Measurements from ENCODE around the gene TMEM253.

TMEM253 gene

DNA sequence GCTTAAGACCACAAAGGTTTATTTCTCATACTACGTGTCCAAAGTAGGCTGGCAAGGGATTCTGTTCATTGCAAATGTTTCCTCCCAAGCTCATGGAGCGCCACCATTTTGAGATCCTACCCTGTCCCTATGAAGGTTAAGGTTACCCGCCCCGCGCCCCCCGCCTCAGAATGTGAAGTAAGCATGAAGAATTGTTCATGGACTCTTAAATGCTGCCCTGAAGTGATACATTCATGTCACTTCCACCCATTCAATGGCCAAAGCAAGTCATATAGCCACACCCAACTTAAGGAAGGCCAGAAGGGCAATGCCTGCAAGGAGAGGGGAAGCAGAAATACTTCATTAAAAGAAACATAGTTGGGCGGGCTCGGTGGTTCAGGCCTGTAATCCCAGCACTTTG, 4.2 kb downstream of the TMEM253 start:
- DNase-seq = no peak

DNA sequence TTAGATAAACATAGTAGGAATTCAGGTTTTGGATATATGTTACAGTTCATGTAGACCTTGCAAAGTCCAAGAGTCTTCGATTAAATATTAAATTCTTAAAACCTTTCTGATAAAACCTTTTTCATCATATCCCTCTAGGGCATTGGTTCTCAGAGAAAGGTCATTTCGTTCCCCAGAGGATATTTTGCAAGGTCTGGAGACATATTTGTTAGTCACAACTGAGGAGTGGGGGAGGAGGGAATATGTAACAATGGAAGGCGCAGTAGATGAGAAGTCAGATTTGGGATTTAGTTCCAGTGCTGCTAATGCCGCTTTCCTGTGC, 5.3 kb downstream of the TMEM253 start:
- no peak for DNase-seq

DNA sequence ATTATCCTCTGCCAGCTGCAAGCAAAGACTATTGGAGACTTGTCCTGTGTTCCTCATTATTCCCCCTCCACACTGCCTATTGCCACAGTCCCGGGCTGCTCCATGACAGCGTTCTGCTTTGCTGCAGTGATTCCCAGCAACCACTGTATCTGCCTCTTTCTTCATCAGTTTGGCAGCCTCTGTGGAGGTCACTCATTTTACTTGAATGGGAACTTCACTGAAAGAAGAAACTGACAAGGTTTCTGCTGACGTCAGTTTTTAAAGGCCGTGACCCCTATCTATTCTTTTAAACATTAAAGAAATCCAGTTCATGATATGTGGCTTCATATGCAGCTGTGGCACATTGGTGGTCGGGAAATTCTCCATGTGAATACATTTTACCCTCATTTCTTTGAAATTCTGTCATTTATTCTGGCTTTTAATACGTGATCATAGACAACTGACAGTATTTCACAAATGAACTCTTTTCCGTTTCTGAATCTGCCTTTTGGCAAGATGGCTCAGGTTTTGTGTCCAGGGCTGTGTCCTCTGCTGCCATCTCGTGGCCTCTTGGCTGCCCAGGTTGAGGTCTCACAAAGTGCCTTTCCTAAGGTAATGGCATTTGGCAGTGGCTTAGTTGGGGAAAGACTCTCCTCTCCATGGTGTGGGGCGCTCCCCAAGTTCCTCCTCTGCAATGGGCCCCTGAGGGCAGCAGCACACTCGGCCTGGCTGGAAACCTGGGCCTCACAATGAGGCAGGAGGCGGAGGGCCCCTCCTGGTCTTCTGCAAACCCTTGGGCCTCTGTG, 5.8 kb downstream of the TMEM253 start:
- DNase-seq = peak; percentile 76 to 85

DNA sequence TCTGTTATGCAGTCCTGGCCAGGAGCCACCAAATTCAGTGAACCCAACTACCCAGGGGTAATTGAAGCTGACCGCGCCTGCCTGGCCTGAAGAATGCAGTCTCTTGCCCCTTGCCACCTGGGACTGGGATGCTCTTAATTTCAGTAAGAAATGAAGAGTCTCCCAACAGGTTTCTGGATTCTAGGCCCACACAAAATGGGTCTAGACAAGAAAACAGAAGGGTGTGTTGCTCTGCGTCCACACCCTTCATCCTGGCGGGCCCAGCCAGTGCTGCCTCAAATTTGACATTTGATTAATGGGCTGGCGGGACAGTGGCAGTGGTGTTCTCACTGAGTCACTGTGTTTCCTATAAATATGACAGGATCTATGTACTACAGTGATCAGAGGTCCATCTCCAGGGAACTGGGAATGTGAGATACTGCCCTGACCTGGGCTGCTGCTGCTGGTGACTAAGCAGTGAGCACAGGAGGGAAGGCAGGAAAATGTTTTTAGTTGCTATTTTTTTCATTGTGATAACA, 6.5 kb downstream of the TMEM253 start:
- no peak for DNase-seq

DNA sequence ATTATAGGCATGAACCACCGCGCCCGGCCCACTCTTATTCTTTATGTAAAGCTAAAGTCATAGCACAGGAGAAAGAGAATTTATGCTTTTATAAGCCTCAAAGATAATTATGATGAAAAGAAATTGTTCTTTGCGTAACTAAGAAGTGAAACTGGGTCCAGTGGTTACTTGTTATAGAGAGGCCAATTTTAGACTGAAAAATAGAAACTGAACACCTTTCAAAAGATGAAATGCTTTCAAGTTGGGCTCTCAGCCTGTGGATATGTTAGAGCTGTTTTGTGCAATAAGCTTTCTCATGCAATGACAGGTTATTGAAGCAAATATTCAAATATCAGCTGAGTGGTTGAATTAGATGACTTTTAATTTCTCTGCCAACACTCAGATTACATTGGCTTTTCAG, 7.9 kb downstream of the TMEM253 start:
- DNase-seq = no peak

DNA sequence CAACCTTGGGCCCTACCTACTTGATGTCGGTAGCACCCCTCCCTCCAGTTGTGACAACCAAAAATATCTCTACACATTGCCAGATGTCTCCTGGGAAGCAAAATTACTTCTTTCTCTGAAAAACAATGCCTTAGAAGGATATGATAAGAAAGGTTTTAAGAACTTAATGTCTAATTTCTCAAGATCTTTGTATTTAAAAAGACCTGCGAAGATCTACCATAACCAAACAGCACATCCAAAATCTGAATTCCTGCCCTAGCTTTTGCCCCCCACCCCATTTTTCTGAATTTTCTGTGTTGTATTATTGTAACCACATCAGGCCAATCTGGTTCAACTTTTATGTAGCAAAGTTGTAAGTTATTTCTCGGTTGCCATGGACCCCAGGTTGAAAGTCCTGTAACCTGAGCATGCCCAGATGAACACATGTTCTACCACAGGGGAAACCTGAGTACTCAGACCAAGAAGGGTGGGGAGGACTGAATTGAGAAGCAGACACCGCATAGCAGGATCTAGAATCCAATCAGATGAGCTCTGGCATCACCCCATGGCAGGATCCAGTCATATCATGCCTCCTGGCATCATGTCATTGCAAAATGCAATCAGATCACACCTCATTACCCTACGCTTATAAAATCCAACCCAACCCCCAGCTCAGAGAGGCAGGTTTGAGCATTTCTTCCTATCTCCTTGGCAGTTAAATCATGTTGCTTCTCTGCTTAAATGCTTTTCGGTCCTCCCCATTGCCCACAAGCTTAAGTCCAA, 8.7 kb downstream of the TMEM253 start:
- no peak for DNase-seq

DNA sequence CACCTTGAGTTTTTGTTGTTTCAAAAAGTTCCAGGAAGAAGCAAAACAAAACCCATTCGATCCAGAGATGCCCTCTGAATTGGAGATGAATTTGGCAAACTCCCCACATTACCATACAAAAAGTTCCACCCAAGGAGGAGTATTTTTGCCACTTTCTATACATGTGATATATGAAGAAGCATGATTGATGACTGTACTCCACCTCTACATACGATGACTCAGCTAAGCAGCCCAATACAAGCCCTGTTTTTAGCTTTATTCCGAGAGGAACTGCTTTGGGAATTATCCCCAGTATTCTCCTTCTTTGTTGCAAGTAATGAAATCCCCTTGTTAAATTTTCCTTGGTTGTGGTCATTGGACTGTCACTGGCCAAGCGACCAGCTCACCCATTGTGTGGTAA, 11.4 kb downstream of the TMEM253 start:
- no peak for DNase-seq

DNA sequence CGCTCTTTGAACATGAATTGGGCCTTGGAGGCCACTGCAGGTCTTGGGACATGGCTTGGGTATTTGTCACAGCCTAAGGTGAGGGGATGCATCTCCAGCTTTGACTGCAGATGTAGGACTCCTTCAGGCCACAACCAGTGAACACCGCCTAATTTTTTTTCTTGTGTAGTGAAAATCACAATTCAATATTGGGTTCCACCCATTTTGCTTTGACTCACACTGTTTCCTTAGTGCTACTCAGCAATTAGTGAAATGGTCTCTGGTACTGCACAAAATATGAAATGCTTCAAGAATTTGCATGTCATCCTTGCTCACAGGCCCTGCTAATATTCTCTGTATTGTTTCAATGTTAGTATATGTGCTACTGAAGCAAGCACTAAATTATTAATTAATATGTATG, 12.5 kb downstream of the TMEM253 start:
- no peak for DNase-seq

DNA sequence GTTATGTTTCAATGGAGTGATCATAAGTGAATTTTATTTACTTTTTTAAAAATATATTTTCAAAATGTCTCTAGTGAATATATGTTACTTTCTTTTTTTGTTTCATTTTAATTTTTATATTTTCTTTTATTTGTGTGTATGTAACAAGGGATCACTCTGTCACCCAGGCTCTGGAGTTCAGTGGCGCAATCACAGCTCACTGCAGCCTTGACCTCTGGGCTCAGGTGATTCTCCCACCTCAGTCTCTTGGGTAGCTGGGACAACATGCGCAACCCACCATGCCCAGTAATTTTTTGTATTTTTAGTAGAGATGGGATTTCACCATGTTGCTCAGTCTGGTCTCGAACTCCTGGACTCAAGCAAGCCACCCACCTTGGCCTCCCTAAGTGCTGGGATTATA, 18.1 kb downstream of the TMEM253 start:
- DNase-seq = no peak

DNA sequence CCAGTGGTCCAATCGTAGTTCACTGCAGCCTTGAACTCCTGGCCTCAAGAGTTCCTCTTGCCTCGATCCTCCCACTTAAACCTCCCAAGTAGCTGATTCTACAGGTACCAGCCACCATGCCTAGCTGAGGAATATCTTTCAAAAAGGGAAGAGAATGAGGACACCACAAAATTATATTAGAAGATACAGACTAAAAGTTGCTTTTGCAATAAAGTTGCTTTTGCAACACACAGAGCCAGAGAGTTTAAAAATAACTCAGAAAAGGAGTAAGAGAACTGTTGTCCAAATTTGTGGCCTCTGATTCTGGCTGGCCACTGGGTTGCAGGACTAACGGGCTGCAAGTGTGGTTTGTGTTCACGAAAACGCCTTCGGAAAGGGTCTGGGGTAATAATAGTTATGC, 19.8 kb downstream of the TMEM253 start:
- no peak for DNase-seq

DNA sequence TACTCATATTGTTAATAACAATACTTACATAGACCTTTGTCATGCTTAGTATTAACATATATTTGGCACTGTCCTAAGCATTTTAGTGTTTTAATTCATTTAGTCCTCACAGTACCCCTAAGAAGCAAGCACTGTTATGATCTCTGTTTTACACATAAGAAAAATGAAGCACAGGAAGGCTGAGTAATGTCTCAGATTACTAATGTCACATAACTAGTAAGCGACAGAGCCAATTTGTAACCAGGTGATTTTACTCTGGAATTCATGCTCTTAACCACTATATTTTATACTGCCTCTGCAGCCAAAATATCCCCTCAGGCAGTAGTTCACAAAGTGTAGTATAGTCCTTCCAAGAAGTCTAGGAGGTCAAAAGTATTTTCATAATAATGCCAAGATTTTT, 20.3 kb downstream of the TMEM253 start:
- DNase-seq = no peak

DNA sequence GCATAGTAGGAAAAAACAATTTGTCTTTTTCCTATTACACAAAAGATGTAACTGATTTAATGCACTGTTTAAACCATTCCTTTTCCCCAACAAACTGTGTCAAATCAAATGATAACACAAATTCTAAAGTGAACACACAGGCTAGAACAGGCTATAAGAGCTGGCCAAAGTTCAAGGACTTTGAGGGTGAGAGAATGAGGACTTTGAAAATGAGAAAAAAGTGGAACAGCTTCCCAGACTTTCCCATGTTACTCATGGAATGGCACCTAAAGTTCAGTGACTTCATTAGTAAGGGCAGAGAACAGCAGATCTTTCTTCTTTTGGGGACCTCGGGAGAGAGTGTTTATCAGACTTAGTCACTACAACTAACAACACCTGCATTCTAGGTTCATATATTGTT, 22.6 kb downstream of the TMEM253 start:
- no peak for DNase-seq

DNA sequence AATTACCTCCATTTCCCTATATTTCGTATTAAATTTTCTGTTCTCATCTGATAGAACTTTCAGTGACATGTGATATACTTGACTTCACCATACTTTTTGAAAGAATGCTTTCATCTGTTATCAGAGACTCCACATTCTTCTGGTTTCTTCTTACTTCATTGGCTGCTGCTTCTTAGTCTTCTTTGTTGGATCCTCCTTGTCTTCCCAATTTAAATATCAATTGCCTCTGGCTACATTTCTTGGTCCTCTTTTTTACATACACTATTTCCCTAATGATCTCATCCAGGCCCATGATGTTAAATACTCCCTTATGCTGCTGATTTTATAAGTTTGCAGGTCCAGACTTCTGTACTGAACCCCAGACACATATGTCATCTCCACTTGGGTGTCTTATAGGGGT, 33.0 kb downstream of the TMEM253 start:
- no peak for DNase-seq

DNA sequence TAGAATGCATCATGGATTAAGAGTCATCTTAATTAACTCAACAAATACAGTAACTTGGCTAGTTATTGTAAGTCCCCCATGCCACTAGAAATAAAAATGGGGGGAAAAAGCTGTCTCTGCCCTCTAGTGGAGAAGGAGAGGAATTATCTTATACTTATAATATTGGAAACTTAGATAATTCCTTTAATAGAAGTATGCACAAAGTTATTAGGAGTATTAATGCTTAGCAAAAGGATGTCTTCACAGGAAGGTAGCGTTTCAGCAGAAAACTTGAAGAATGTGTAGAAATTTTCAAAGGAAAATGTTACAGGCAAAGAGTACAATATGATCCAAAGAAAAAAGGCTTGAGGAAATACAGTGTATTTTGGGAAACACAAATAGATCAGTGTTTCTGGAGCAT, 35.2 kb downstream of the TMEM253 start:
- DNase-seq = peak in 1 of 2 donors; percentile 21

DNA sequence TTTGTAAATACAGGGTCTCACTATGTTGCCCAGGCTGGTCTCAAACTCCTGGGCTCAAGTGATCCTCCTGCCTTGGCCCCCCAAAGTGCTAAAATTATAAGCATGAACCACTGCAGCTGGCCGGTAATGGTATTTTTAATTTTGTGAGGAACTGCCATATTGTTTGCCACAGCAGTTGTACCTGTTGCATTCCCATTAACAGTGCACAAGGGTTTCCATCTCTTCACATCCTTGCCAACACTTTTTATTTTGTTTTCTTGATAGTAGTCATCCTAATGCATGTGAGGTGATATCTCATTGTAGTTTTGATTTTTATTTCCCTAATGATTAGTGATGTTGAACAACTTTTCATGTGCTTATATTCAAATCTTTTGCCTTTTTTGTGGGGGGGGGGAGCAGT, 41.5 kb downstream of the TMEM253 start:
- DNase-seq = no peak

DNA sequence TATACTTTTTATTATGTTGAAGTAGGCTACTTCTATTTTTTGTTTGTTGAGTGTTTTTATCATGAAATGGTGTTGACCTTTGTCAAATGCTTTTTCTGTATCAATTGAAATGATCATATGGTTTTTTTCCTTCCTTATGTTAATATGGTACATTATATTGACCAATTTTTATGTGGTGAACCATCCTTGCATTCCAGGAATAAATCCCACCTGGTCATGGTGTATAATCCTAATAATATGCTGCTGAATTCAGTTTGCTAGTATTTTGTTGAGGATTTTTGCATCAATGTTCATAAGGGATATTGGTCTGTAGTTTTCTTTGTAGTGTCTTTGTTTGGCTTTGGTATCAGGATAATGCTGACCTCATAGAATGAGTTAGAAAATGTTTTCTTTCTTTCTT, 44.6 kb downstream of the TMEM253 start:
- no peak for DNase-seq

DNA sequence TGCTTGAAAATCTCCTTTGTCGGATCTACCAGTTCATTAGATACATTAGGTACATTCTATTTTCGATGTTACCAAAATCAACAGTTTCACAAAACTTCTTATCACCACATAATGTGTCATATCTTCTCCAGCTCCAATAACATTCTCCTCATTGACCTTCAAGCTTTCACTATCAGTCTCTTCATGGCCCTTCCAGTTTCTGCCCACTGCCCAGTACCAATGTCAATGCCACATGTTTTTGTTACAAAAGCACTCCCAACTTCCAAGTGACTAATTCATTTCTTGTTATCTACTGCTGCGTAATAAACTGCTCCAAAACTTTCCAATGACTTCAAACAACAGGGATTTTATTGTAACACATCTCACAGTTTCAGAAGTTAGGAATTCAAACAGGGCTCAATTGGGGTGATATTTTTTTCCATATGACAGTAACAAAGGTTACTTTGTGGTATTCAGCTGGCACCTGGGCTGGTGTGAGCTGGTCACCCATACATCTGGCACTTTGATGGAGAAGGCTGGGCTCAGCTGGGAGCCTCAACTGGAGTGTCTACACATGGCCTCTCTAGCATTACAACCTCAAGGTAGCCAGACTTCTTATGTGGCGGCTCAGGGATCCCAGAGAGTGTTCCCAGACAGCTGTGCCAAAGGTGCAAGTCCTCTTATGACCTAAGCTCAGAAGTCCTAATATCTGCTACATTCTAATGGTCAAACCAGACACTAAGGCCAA, 48.9 kb downstream of the TMEM253 start:
- no peak for DNase-seq

Data from CD4-positive, alpha-beta T cell treated with Interferon alpha-2 for 1 hour (primary cell).